Breast epithelium (tissue), 3 donors: ENCODE data around the gene IGLL1.

Experiments
- POLR2A ChIP-seq: fragments of 450-650 bp; IDR thresholded peaks from one replicate; pipeline ENCODE4 v1.6.1; 2016; ENCODE audit warnings: antibody characterized with exemption, mild to moderate bottlenecking, moderate library complexity
- TF ChIP-seq, protein P1 (sequence below), 3 donors: fragments of 450-650 bp; IDR thresholded peaks; one replicate each; pipeline ENCODE4 v1.5.1; 2016 to 2017; ENCODE audit warnings: antibody characterized with exemption in 3 of 3, mild to moderate bottlenecking in 3 of 3, moderate library complexity in 3 of 3

DNA sequence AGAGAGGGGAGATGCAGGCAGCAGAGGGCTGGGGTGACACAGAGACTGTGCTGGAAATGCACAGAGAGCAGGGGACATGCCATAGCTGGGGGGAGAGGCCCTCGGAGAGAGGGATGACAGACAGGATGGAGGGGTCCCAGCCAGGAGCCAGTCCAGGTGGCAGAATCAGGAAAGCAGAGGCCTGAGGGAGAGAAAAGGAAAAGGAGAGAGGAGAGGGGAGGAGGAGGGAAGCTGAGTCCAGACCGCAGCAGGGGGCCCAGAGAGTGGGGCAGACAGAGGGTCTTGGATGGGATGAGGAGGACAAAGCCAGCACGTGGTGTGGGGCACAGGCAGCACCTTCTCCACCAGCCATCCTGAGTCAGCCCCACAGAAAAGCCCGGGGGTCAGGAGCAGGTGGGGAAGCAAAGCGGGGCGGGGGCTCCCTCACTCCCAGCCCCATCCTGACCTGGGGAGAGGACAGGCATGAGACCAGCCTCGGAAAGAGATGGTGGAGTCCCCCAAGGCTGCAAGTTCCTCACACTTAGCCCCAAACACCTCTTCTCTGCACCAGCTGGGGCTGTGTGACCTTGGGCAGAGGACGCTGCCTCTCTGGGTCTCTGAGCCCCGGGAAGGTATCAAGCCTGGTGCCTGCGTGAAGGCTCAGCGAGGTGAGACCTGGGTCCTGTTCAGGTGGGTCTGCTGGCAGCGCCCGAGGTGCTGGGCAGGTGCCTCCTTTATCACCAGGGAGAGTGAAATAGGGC, 48.0 kb downstream of the IGLL1 start:
- TF ChIP-seq, protein P1, sequence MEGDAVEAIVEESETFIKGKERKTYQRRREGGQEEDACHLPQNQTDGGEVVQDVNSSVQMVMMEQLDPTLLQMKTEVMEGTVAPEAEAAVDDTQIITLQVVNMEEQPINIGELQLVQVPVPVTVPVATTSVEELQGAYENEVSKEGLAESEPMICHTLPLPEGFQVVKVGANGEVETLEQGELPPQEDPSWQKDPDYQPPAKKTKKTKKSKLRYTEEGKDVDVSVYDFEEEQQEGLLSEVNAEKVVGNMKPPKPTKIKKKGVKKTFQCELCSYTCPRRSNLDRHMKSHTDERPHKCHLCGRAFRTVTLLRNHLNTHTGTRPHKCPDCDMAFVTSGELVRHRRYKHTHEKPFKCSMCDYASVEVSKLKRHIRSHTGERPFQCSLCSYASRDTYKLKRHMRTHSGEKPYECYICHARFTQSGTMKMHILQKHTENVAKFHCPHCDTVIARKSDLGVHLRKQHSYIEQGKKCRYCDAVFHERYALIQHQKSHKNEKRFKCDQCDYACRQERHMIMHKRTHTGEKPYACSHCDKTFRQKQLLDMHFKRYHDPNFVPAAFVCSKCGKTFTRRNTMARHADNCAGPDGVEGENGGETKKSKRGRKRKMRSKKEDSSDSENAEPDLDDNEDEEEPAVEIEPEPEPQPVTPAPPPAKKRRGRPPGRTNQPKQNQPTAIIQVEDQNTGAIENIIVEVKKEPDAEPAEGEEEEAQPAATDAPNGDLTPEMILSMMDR (IDR thresholded peaks at IDR 0.05), result no peak
- TF ChIP-seq POLR2A, result no peak
